Neuronal stem cell (in vitro differentiated cells): Measurements from ENCODE around the gene CTAG2. TPM values are rescaled to one million over a fixed set of nuclear protein-coding genes. Genes with fewer than 3 reads are reported as not detected.

Source experiments
- small RNA-seq: library from polyadenylated mRNA; stranded (forward); fragments of <200 nt; extraction: miRNeasy Mini kit (QIAGEN cat#:217004); gene quantifications from one replicate; pipeline ENCODE3, GENCODE V24; 2013; ENCODE audit not compliant: insufficient read depth

CTAG2 gene

Small RNA genes within 50 kb of the gene (small RNA-seq; reads per million reads assigned to genes)
- gene AC244090.1 (not detected), gene AC244107.2 (not detected)
